Measurements from ENCODE around the gene LEF1. TPM values are rescaled to one million over a fixed set of nuclear protein-coding genes. Genes with fewer than 3 reads are reported as not detected.

Gene LEF1
- total RNA-seq, 1 donor from 2014 or later: 4.2 TPM

DNA sequence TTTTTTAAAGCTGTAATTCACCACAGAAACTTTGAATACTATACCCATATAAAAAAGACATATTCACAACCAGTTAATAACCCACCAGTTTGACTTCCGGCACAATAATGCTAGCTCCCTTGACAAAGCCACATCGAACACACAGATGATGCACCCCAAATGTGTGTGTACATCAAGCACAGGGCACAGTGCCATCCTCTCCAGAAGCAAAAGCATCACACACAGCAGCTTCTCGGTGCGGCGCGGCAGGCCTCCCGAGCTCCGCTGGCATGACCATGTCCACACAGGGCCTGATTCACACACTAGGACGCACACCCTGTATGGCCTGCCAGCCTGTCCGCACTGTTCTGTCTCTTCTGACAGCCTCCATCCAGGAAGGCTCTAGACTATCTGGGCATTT is 88.0 kb downstream of the LEF1 start:
- no peak for DNase-seq (ENCODE audit: low read depth)
- no peak overlapping the region for H3K4me3 ChIP-seq (ENCODE audit: low read depth, low read length)
- TF ChIP-seq, protein P1, sequence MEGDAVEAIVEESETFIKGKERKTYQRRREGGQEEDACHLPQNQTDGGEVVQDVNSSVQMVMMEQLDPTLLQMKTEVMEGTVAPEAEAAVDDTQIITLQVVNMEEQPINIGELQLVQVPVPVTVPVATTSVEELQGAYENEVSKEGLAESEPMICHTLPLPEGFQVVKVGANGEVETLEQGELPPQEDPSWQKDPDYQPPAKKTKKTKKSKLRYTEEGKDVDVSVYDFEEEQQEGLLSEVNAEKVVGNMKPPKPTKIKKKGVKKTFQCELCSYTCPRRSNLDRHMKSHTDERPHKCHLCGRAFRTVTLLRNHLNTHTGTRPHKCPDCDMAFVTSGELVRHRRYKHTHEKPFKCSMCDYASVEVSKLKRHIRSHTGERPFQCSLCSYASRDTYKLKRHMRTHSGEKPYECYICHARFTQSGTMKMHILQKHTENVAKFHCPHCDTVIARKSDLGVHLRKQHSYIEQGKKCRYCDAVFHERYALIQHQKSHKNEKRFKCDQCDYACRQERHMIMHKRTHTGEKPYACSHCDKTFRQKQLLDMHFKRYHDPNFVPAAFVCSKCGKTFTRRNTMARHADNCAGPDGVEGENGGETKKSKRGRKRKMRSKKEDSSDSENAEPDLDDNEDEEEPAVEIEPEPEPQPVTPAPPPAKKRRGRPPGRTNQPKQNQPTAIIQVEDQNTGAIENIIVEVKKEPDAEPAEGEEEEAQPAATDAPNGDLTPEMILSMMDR (conservative IDR thresholded peaks at IDR 0.05; ENCODE audit: low read depth, low read length): no peak

- no peak overlapping the region for H3K4me3 ChIP-seq (ENCODE audit: low read depth, low read length)
- no peak for DNase-seq (ENCODE audit: low read depth)
- TF ChIP-seq, protein P1 (conservative IDR thresholded peaks at IDR 0.05; ENCODE audit: low read depth, low read length): no peak
These were observed 90.6 kb downstream of the LEF1 start for GRCh38 chr4:108078024-108078733.

- TF ChIP-seq, protein P1 (conservative IDR thresholded peaks at IDR 0.05; ENCODE audit: low read depth, low read length): no peak
- no peak overlapping the region for H3K4me3 ChIP-seq (ENCODE audit: low read depth, low read length)
- DNase-seq (ENCODE audit: low read depth): no peak
These were observed 96.4 kb downstream of the LEF1 start for GRCh38 chr4:108072300-108072699.

GRCh38 chr4:108070775-108071174 is 98.0 kb downstream of the LEF1 start:
- H3K4me3 ChIP-seq (ENCODE audit: low read depth, low read length): no peak overlapping the region
- no peak for DNase-seq (ENCODE audit: low read depth)
- TF ChIP-seq, protein P1 (conservative IDR thresholded peaks at IDR 0.05; ENCODE audit: low read depth, low read length): no peak

DNA sequence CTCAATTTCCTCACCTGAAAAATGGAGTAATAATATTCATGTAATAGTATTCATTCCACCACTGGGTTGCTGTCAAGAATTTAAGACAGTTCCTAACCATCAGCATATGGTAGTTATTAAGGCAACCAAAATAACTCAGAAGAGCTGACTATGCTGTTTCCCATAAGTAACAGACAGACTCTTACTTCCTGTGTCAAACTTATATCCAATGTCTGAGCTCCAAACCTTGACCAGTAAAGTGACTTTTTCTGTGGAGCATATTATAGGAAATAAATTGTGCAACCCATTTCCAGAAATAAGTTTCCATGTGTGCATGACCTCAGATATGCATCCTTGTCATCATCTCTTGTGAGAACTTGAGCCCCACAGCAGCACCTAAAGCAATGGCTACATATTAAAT is 100.3 kb downstream of the LEF1 start:
- no peak for DNase-seq (ENCODE audit: low read depth)
- H3K4me3 ChIP-seq (ENCODE audit: low read depth, low read length): no peak overlapping the region
- TF ChIP-seq, protein P1 (conservative IDR thresholded peaks at IDR 0.05; ENCODE audit: low read depth, low read length): no peak

GRCh38 chr4:108060686-108061321 is 107.9 kb downstream of the LEF1 start:
- DNase-seq (ENCODE audit: low read depth): no peak
- TF ChIP-seq, protein P1 (conservative IDR thresholded peaks at IDR 0.05; ENCODE audit: low read depth, low read length): no peak

GRCh38 chr4:108060164-108060563 is 108.6 kb downstream of the LEF1 start:
- TF ChIP-seq, protein P1 (conservative IDR thresholded peaks at IDR 0.05; ENCODE audit: low read depth, low read length): peak; percentile 67
- no peak for DNase-seq (ENCODE audit: low read depth)
- H3K4me3 ChIP-seq (ENCODE audit: low read depth, low read length): no peak overlapping the region

More at GRCh38 chr4:108060686-108061321, 107.9 kb downstream of the LEF1 start:
- H3K4me3 ChIP-seq (ENCODE audit: low read depth, low read length): no peak overlapping the region
